Measurements from ENCODE around the gene AUH. TPM values are rescaled to one million over a fixed set of nuclear protein-coding genes. Genes with fewer than 3 reads are reported as not detected.

AUH gene
- total and polyA plus RNA-seq, 9 of the 15 experiments (the other 6 are each of a cell fraction or from before 2014, with no cell fraction given): 3.4 to 29.0 (median 10.1) TPM

- TF ChIP-seq ZKSCAN1 (IDR thresholded peaks at IDR 0.05; ENCODE audit: low read depth, low read length) (no peak), ZNF384 (IDR thresholded peaks at IDR 0.05; ENCODE audit: low read depth, low read length) (no peak), ZNF707 (CRISPR knock-in tag; conservative IDR thresholded peaks at IDR 0.05) (no peak), SREBF1 (IDR thresholded peaks at IDR 0.05; ENCODE audit: borderline replicate concordance, low read depth, low read length) (no peak), ZNF444 (CRISPR knock-in tag; IDR thresholded peaks at IDR 0.05) (no peak), TBP (optimal IDR thresholded peaks at IDR 0.05; ENCODE audit: low read depth, low read length) (no peak), CBFA2T2 (conservative IDR thresholded peaks at IDR 0.05) (no peak), CEBPB (tag; IDR thresholded peaks at IDR 0.05) (peak; percentile 79), TGIF2 (CRISPR knock-in tag; IDR thresholded peaks at IDR 0.05) (no peak), TRIM24 (IDR thresholded peaks at IDR 0.05) (0 out of 4 replicates have a peak, but pooled peaks of 1 of the 2 experiments have one; percentile 14), ZNF507 (tag; conservative IDR thresholded peaks at IDR 0.05) (no peak), ZNF512 (tag; IDR thresholded peaks at IDR 0.05) (no peak), CHD1 (IDR thresholded peaks at IDR 0.05; ENCODE audit: low read length) (no peak), STAT6 (CRISPR knock-in tag; IDR thresholded peaks at IDR 0.05) (no peak), ZBTB49 (CRISPR knock-in tag; IDR thresholded peaks at IDR 0.05; ENCODE audit: borderline replicate concordance) (no peak), KLF1 (tag; IDR thresholded peaks at IDR 0.05) (no peak), SNIP1 (IDR thresholded peaks at IDR 0.05; ENCODE audit: low read depth) (no peak), DNMT1 (IDR thresholded peaks at IDR 0.05) (no peak), SP1 (CRISPR knock-in tag; IDR thresholded peaks at IDR 0.05) (no peak), FOSL1 (tag; conservative IDR thresholded peaks at IDR 0.05) (peak; percentile 68), CBFB (CRISPR knock-in tag; IDR thresholded peaks at IDR 0.05) (no peak), MECOM (CRISPR knock-in tag; IDR thresholded peaks at IDR 0.05) (no peak), ZNF75A (CRISPR knock-in tag; IDR thresholded peaks at IDR 0.05) (no peak), OTX1 (CRISPR knock-in tag; IDR thresholded peaks at IDR 0.05) (no peak)
- TF ChIP-seq, protein P1, sequence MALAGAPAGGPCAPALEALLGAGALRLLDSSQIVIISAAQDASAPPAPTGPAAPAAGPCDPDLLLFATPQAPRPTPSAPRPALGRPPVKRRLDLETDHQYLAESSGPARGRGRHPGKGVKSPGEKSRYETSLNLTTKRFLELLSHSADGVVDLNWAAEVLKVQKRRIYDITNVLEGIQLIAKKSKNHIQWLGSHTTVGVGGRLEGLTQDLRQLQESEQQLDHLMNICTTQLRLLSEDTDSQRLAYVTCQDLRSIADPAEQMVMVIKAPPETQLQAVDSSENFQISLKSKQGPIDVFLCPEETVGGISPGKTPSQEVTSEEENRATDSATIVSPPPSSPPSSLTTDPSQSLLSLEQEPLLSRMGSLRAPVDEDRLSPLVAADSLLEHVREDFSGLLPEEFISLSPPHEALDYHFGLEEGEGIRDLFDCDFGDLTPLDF (CRISPR knock-in tag; IDR thresholded peaks at IDR 0.05): no peak
Measured at GRCh38 chr9:91302831-91303230, 58.9 kb downstream of the AUH start (continued).

All from K562 (cell line).